HepG2 (cell line): ENCODE measurements around the gene WNK2. TPM values are rescaled to one million over a fixed set of nuclear protein-coding genes. Genes with fewer than 3 reads are reported as not detected.

ENCODE experiments used
- BORCS8-MEF2B ChIP-seq: sonication (generic); formaldehyde crosslinking; IDR thresholded peaks from 2 replicates; pipeline ENCODE4 v1.8.0; 2022; ENCODE audit warnings: mild to moderate bottlenecking, missing genetic modification reagents
- CEBPB ChIP-seq: IDR thresholded peaks from 2 replicates; pipeline ENCODE4 v1.6.1; 2011; ENCODE audit warnings: low read depth, low read length, improper control_type of control experiment, borderline replicate concordance
- CEBPZ ChIP-seq: IDR thresholded peaks from 2 replicates; pipeline ENCODE4 v1.6.1; 2012; ENCODE audit warnings: low read length, improper control_type of control experiment
- GATAD2A ChIP-seq: IDR thresholded peaks from 2 replicates; pipeline ENCODE4 v1.6.1; 2016
- JUN ChIP-seq: sonication (generic); formaldehyde crosslinking; IDR thresholded peaks from 2 replicates; pipeline ENCODE4 v1.4.0; 2020; ENCODE audit warnings: mild to moderate bottlenecking, missing genetic modification reagents
- KLF16 ChIP-seq, 2 experiments: sonication (generic) in 1 of 2; formaldehyde crosslinking in 1 of 2; IDR thresholded peaks; 2 replicates each; pipeline versions ENCODE4 v1.6.1 to v1.8.0; 2016 to 2023; ENCODE audit warnings: missing genetic modification reagents in 2 of 2, missing compliant biosample characterization in 1 of 2
- MIXL1 ChIP-seq: IDR thresholded peaks from 2 replicates; pipeline ENCODE4 v1.6.1; 2016
- NFAT5 ChIP-seq: sonication (generic); formaldehyde crosslinking; IDR thresholded peaks from 2 replicates; pipeline ENCODE4 v1.4.0; 2020; ENCODE audit warnings: missing genetic modification reagents
- NFE2L2 ChIP-seq: fragments of 150-350 bp; IDR thresholded peaks from 2 replicates; pipeline ENCODE4 v1.6.1; 2014; ENCODE audit warnings: low read length
- POGK ChIP-seq: sonication (generic); formaldehyde crosslinking; conservative IDR thresholded peaks from 2 replicates; pipeline ENCODE4 v1.8.0; 2022; ENCODE audit warnings: mild to moderate bottlenecking, moderate library complexity, missing genetic modification reagents
- ZBTB1 ChIP-seq: sonication (generic); formaldehyde crosslinking; IDR thresholded peaks from 2 replicates; pipeline ENCODE4 v1.4.0; 2020; ENCODE audit warnings: missing genetic modification reagents, borderline replicate concordance
- ZBTB37 ChIP-seq: sonication (generic); formaldehyde crosslinking; IDR thresholded peaks from 2 replicates; pipeline ENCODE4 v1.4.0; 2020; ENCODE audit warnings: mild to moderate bottlenecking, missing genetic modification reagents
- ZNF354B ChIP-seq: sonication (generic); formaldehyde crosslinking; IDR thresholded peaks from 2 replicates; pipeline ENCODE4 v1.8.0; 2022; ENCODE audit warnings: mild to moderate bottlenecking, missing genetic modification reagents
- ZNF546 ChIP-seq: sonication (generic); formaldehyde crosslinking; conservative IDR thresholded peaks from 2 replicates; pipeline ENCODE4 v1.8.1; 2023; ENCODE audit warnings: mild to moderate bottlenecking, missing genetic modification reagents
- ZNF710 ChIP-seq: sonication (generic); formaldehyde crosslinking; IDR thresholded peaks from 2 replicates; pipeline ENCODE4 v1.5.0; 2020; ENCODE audit warnings: mild to moderate bottlenecking, missing genetic modification reagents, borderline replicate concordance
- ZNF737 ChIP-seq: sonication (generic); formaldehyde crosslinking; IDR thresholded peaks from 2 replicates; pipeline ENCODE4 v1.5.0; 2020; ENCODE audit warnings: missing genetic modification reagents, mild to moderate bottlenecking, borderline replicate concordance
- polyA plus RNA-seq, 8 experiments: library from polyadenylated mRNA; depleted of rRNA in 3 of 8; stranded (reverse) in 7 of 8; unstranded in 1 of 8; fragments of >200 nt; fragmentation: Illumina TruSeq in 4 of 8; extraction: Trizol in 4 of 8; gene quantifications; 2 replicates each; pipeline versions ENCODE4 v1.2.1 to v1.2.3, GENCODE V29; 2011 to 2016; ENCODE audit warnings: low read depth in 4 of 8, missing spikeins in 1 of 8, mixed read lengths in 1 of 8; ENCODE audit not compliant: insufficient read depth in 1 of 8
- total RNA-seq, 5 experiments: library from RNA; depleted of rRNA; stranded (reverse); fragments of >200 nt; fragmentation: Illumina TruSeq; extraction: Trizol; gene quantifications; 2 replicates each; pipeline ENCODE4 v1.2.3, GENCODE V29; 2016; ENCODE audit warnings: low read depth in 1 of 5

WNK2 gene
- total and polyA plus RNA-seq, 2 of the 13 experiments (the other 11 are each of a cell fraction or from before 2014, with no cell fraction given), result 10.5 to 12.0 TPM

GRCh38 chr9:93329629-93330280 is 145.8 kb downstream of the WNK2 start (continued):
- TF ChIP-seq JUN (CRISPR knock-in tag) (no peak), BORCS8-MEF2B (CRISPR knock-in tag) (no peak), ZNF710 (CRISPR knock-in tag) (no peak), NFE2L2 (no peak), ZBTB1 (CRISPR knock-in tag) (no peak), KLF16 (CRISPR knock-in tag; IDR thresholded peaks at IDR 0.05) (no peak), ZNF546 (CRISPR knock-in tag) (no peak), ZNF737 (no peak), ZBTB37 (CRISPR knock-in tag) (no peak), CEBPB (peak; percentile 84), ZNF354B (CRISPR knock-in tag) (no peak), CEBPZ (no peak), GATAD2A (peak; percentile 41; the same call in 1 of the 2 replicates), POGK (CRISPR knock-in tag) (no peak), NFAT5 (CRISPR knock-in tag) (no peak), MIXL1 (CRISPR knock-in tag) (0 out of 2 replicates have a peak, but pooled peaks have one; percentile 14)
